ENCODE results near the gene ZDHHC3.

Gene ZDHHC3

DNA sequence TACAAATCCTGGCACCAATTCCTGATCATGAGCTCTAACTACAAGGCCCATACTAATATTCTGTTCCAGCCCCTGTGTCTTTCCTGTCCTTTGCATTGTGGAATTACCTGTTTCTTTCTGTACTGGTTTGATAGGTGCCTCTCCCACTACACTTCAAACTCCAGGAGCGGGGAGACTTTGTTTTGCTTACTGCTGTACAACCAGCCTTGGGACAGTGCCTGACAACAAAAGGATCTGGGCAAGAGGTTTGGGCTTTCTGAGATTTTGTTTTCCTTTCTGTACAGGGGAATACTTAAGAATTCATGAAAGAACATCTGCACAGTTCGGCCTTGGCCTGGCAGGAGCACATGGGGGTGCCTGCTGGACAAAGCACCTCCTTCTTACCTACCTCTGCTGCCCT is 45.1 kb downstream of the ZDHHC3 start:
- no peak for DNase-seq (ENCODE audit: low read depth in 1 of 2, low spot score in 1 of 2)

DNA sequence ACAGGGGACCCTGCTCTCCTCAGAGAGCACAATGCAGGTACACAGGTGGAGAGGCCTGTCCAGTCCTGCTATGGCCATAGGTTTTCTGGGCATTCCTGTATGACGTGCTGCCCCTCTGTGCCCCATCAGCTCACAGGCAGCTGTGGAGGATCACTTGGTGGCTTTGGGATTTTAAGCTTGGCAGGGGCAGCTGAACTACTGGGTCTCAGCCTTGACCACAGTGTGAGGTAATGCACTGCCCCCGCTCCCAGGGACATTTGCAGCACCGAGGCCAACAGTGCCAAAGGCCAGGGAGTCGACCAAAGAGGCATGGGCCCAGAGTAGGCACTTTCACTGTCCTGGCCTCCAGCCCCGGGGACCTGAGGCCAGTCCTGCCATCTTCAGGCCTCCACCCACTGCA is 46.2 kb downstream of the ZDHHC3 start:
- DNase-seq (ENCODE audit: low read depth in 1 of 2, low spot score in 1 of 2) = no peak

DNA sequence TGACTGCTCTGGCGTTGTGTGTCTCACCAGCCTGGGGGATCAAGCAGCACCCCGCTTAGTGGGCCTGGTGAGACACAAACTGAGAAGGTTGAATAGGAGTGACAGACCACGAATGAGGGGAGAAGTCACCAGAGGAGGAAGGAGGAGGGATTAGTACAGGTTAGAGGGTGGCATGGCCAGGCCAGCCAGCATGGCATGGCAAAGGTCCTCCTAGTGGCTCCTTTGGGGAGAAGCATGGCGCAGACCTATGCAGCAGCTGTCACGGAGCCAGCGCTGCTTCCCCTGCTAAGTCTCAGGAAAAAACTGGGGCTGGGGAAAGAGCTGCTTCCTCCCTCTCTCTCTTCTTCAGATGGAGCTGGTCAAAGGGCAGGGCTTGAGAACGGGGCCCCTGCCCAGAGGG is 48.6 kb downstream of the ZDHHC3 start:
- DNase-seq (ENCODE audit: low read depth in 1 of 2, low spot score in 1 of 2) = no peak

DNA sequence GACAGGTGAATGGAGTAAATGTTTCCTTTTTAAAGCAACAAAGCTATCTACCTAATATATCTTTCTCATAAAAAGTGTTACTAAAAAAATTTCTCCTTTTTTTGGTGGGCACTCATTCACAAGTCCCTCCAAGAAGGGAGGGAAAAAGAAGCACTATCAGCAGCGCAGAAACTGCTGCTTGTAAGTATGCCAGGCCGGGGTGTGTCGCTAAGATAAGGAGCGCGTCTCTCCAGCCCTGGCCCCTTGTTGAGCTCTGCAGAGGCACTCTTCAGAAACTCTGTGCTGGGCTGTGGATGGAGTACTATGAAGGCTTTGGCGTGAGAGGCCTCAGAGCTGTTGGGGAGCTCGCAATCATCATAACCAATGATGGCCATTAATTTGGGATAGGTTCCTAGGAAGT is 49.1 kb downstream of the ZDHHC3 start:
- no peak for DNase-seq (ENCODE audit: low read depth in 1 of 2, low spot score in 1 of 2)

DNA sequence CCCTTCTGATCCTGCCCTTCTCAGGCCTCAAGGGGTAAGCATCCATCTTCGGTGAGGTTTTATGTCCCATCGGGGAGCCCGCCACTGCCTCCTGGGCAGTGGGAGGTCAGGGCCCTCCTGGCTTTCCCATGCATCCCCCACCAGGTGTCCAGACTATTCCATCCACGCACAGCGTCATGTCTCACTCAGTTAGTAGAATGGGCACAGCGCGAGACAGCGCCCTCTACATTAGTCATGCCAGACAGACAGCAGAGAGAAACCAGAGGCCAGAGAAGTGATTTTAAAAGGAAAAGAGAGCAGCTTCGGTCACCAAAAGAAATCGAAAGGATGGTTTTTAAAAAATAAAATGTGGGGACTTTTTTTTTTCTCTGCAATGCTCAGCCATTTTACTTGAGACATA is 49.8 kb downstream of the ZDHHC3 start:
- no peak for DNase-seq (ENCODE audit: low read depth in 1 of 2, low spot score in 1 of 2)

DNA sequence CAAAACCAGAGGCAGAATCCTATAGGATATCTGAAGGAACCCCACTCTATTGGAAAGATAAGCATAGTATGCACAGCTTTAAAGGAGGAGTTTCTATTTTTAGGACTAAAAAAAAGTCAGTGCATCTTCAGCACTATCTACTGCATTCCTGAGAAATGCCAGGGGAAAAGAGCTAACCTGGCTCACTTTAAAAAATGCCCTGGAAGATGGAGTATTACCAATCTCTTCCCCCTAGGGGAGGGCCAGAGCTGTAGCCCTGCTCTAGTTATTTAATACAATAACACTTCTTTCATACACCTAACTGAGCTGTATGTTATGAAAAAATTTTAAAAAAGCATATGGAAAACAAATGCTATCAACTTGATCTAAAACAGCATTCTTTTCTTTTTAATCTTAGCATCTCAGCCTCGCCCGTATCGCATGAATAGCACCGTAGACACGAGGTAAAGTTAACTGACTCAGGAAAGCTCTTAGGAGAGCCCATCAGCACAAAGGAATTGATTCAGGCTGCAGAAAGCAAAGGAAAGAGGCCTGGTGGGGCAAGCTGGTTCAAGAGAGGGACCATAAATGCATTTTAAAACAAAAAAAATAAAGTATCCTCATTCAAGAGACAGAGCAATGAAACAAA is 51.4 kb downstream of the ZDHHC3 start:
- DNase-seq (ENCODE audit: low read depth in 1 of 2, low spot score in 1 of 2) = no peak

DNA sequence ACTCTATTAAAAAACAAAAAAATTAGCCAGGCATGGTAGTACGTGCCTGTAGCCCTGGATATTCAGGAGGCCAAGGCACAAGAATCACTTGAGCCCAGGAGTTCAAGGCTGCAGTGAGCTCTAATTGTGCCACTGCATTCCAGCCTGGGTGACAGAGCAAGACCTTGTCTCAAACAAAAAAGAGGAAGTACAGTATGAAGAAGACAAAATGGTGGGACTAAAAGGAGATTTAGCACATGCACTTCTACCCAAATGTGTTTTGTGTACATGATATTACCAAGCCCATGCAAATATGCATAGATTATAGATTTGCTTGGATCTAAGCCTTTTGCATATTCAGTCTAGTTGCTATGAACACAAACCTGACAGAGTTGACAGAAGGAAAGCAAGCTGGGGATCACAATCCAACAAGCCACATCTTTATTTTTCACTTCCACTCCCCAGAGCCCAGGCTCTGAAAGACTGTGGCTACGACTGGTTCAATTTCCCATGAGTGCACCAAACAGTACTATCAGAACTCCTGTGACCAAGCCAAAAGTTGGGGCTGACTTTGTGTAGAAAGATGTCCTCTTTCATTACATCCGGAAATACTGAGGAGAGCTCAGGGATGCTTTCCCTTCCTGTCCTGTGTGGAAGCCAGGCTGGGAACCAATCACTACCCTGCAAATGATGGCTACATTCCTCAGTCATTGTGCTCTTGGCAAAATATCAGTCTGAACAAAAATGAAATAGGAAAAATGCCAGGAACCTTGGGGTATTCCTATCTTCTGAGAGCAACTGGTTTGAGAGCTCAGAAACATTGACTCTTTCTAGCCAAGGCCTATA is 52.1 kb downstream of the ZDHHC3 start:
- DNase-seq (ENCODE audit: low read depth in 1 of 2, low spot score in 1 of 2) = no peak

DNA sequence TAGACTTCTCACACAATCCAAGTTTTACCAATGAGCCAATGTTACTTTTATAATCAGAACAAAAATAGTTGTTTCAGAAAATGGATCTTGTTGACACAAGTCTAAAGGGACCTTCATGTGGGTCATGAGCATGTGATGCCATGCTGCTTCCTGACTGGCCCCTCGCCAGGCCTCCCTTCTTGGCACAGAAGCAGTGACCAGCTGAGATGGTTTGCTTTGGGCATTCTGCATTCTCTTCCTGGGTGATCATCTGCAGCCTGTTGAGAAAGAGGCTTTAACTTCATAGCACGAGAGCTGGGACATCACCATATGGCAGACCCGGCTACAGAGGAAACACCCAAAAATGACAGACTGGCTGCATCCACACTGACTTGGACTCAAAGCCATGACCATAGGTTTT is 55.9 kb downstream of the ZDHHC3 start:
- no peak for DNase-seq (ENCODE audit: low read depth in 1 of 2, low spot score in 1 of 2)

DNA sequence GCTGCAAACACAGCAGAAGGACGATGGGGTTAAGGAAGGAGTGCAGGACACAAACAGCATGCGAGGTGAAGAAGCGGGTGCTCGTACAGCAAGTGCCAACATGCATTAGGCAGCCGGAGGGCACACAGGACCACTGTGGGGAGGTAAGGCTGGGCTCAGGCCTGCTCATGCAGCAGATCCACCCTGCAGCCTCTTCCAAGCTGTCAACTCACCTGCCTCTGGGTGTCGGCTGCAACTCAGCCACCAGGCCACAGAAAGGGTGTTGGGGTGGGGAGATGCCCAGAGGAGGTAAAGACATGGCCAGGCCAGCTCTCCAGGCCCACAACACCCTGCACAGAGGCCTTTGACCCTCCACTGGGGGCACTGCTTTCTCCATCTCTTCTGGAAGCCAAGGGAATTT is 57.4 kb downstream of the ZDHHC3 start:
- DNase-seq (ENCODE audit: low read depth in 1 of 2, low spot score in 1 of 2) = no peak

DNA sequence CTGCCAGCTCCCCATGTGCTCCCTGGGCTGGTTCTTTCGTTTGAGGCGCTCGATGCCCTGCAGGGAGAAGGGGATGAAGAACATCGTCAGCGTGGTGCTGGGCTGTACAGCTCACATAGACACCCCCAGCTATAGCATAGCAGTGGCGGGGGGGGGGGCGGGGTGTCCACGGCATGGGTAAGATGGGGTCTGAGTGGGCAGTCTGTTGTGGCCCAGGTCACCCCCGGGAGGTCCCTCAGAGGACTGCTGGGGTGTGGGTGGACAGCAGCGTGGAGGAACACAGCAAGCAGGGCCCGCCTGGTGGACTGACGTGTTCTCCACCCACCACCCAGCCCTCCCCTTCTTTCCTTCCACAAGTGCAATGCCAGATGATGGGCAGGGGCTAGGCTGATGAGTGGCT is 57.9 kb downstream of the ZDHHC3 start:
- no peak for DNase-seq (ENCODE audit: low read depth in 1 of 2, low spot score in 1 of 2)

DNA sequence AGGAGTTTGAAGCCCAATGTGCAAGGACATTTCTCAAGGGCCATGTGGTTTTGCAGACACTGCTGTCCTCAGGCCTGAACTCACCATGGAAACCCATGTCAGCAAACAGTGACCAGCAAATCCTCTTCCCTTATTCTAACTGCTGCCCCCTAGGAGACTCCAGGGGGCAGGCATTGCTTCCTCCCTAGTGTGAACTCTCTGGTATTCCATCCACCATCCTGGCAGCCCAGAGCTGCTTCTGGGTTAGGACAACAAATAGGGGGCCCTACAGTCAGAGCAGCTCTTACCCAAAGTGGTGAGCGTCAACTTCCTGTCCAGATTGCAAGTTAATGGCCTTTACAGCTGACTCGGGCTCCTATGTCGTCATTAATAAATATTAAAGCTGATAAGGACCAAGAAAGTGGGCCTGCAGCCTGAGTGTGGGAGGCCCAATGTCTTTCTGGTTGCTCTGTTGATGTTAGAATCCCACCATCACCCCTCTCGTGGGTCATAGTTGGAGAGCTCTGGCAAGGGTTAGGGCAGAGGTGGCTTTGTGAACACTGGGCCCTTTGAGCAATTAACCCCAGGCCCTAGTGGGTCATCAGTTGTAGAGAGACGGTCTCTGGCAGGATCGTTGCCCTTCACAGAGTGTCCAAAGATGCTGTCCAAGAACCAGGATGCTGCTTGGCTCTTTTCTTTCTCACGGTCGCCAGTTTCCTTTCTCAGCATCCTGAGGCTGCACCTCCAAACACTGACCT is 60.1 kb downstream of the ZDHHC3 start:
- no peak for DNase-seq (ENCODE audit: low read depth in 1 of 2, low spot score in 1 of 2)

DNA sequence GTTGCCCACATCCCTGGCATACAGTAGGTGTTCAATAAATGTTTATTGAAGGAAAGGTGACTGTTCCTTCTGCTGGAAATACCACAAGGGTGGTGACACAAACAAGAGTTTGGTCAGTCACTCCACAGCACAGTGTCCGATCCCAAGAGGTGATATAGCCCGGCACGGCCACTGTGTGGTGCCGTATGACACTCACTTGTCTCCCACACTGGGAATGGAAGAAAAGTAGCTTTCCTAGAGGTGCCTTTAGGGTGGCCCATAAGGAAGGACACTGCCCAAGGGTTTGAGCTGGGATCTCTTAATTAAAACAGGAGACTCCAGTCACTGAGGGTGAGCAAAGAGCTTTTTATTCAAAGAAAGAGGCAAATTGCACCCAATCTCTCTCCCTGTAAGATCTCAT is 61.0 kb downstream of the ZDHHC3 start:
- no peak for DNase-seq (ENCODE audit: low read depth in 1 of 2, low spot score in 1 of 2)

DNA sequence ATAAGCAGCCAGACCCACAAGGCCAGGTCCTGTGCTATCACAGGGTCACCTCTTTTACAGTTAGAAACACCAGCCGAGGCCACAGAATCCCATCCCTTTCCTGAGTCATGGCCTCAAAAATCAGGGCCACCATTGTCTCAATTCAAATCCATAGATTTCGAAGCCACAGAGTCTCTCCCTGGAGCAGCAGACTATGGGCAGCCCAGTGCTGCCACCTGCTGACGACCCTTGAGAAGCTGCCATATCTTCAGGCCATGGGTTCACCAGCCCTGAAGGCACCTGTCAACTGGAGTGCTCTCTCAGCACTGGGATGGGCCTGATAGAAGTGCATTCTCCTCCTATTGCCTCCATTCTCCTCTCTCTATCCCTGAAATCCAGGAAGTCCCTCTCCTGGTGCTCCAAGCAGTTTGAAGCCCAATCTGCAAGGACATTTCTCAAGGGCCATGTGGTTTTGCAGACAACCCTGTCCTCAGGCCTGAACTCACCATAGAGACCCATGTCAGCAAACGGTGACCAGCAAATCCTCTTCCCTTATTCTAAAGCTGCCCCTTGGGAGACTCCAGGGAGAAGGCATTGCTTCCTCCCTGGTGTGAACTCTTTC is 62.0 kb downstream of the ZDHHC3 start:
- DNase-seq (ENCODE audit: low read depth in 1 of 2, low spot score in 1 of 2) = peak; percentile 47 to 52

DNA sequence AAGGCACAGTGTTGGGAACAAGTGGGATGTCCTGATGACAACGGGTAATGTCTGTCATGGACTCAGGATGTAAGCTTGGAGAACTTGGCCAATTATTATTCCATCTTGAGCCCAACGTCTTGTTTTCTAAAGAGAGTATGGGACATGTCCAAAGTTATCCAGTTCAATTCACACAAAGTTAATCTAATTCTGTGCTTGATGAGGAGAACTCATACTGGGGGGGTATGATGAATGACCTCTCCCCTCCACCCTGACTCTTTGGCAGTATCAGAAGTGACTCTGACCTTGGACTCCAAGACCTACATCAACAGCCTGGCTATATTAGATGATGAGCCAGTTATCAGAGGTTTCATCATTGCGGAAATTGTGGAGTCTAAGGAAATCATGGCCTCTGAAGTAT is 65.3 kb downstream of the ZDHHC3 start:
- no peak for DNase-seq (ENCODE audit: low read depth in 1 of 2, low spot score in 1 of 2)

DNA sequence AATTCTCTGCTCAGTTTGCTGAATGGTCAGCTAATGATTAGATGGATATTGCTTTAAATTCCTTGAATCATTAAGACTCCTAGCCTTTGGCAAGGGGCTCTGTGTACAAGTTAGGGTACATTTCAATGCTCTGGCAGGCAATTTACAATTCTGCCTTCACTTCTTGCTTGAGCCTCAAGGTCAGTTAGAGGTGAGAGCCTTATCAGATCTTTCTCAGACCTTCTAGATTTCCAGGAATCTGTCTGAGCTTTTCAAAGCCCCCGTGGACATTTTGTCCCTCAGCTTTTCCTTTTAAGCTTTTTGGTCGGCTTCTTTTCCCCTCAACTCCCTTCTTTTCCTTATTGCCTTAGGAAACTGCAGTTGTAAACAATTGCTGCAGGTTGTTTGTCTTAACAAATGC is 66.9 kb downstream of the ZDHHC3 start:
- no peak for DNase-seq (ENCODE audit: low read depth in 1 of 2, low spot score in 1 of 2)

DNA sequence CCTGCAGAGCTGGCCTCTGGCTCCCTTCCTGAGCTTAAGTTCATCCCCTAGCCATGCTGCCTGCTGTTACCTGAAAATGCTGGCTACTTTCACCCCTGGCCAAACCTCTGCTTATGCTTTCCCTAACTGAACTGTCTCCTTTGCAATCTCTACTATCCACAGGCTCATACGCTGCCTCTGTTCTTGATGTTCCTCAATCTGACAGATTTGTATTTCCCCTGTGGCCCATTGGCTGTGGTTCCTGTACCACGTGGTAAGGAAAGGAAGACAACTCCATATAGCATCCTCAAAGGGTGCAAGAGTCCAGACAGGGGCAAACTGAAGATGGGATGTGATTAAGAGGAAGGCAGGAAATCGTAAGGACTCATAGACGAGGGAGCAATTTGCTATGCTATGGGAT is 68.4 kb downstream of the ZDHHC3 start:
- DNase-seq (ENCODE audit: low read depth in 1 of 2, low spot score in 1 of 2) = no peak

DNA sequence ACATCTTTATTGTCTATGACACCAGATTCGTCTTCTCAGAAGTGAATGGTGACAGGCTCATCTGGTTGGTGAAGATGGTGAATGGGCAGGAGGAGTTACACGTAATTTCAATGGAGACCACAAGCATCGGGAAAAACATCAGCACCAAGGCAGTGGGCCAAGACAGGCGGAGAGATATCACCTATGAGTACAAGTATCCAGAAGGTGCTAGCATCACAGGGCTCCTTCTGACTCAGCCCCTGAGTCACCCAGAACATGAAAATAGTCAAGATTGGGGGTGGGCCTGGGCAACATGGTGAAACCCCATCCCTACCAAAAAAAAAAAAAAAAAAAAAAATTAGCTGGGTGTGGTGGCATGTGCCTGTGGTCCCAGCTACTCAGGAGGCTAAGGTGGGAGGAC is 69.0 kb downstream of the ZDHHC3 start:
- DNase-seq (ENCODE audit: low read depth in 1 of 2, low spot score in 1 of 2) = no peak

DNA sequence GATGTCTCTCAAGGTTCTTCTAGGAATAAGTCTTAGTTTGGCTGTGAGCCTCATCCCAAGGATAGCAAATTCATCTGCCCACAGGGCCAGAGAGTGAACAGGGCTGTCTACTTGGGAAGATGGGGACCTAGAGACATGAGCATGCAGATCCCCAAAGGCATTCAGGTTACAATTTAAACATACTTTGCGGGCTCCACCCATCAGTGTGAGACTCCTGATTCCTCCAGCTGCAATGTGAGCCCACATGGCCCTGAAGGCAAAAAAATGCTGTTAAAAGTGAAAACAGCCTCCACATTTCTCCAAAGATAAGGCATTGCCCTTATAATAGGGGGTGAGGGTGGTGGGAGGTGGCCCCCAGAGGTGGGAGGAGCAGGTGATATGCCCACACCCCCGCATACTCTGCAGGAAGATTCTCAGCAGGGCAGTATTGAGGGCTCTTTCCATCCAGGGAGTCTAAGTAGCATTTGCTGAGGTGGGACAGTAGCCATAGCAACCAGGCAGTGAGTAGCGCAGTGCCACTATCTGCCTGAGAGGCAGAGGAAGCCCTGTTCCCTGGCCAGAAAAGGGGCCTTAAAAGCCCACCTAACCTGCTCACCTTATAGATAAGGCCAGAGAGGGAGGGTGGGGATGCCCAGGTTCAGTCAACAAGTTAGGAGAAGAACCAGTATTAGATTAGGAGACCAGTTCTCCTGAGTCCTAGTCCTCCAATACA is 70.4 kb downstream of the ZDHHC3 start:
- DNase-seq (ENCODE audit: low read depth in 1 of 2, low spot score in 1 of 2) = no peak

DNA sequence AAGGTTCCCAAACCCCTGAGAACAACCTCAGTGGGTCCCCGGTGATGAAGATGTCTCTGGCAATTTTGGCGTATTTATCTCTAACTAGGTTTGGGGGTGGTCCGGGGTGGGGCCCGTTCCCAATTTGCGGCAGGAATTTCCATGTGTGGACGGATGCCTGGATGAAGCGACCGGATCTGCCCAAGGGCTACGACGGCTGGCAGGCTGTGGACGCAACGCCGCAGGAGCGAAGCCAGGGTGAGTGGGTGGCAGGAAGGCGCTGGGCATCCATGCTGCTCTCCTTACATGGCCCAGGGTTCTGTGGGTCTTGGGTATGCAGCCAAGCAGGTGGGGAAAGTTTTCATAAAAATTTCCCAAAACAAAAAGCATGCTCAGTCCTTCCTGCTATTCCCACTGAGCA is 72.2 kb downstream of the ZDHHC3 start:
- no peak for DNase-seq (ENCODE audit: low read depth in 1 of 2, low spot score in 1 of 2)

DNA sequence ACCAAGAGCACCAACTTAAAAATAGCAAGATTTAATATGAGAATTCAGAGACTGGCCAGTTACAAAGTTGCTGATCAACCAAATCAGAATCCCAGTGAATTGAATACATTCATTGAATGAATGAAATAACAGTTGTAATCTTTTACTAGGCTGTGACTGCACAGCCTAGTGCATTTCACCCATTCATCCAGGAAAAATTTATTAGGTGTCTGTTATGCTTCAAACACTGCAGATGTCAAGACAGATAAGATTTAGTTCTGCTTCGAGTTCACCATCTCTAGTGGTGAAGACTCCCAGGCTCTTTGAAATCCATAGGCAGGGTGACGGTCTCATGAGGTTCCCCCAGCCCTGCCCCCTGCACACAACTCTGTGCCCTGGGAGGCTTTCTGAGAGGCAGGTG is 72.7 kb downstream of the ZDHHC3 start:
- no peak for DNase-seq (ENCODE audit: low read depth in 1 of 2, low spot score in 1 of 2)

DNA sequence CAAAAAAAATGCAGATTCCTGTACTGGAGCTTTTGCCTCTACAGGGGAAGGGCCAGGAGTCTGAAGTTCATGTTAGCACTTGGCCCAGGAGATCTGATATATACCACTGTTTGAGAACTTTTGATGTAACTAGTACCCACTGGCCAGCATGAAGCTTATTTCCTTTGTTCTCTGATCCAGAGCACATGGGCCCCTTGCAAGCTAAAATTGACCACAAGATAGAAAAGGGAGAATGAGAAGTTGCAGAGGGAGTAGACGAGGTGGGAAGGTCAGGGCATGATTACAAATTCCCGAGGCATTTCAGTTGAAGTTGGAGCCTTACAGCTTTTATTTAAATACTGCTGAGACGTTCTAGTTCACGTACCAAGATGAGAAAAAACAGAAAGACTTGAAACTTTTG is 73.3 kb downstream of the ZDHHC3 start:
- DNase-seq (ENCODE audit: low read depth in 1 of 2, low spot score in 1 of 2) = no peak

Measured in activated CD4-positive, alpha-beta T cell treated with anti-CD3 and anti-CD28 coated beads, Interleukin-2, amount 50 U/mL, for 24 hours (primary cell).